Stimulated activated CD4-positive, alpha-beta T cell treated with anti-CD3 and anti-CD28 coated beads, Interleukin-1b, Interleukin-23, amount 100 ng/mL, for 4 hours (primary cell): ENCODE results near the gene DUSP14.
A peak's percentile ranks its signal among the peaks of the same experiment; 100 is the strongest.
"Not testable (repeated sequence)": the region's sequence is repeated elsewhere in the genome, so short reads cannot be mapped to it uniquely, and the experiment has no call there.

Source experiments
- DNase-seq, 2 donors: peaks; one replicate each; pipeline ENCODE4 v3.0.0-alpha.2; 2020; ENCODE audit warnings: low read depth in 2 of 2

The DUSP14 gene

GRCh38 chr17:37489197-37490001, at the start of gene DUSP14:
Gene DUSP14, plus strand, starts transcription at chr17:37489891. Its CDS starts 22,382 bp downstream, at chr17:37512273.
- peak; percentile 69 to 76 for DNase-seq

GRCh38 chr17:37440424-37440823, 49.3 kb upstream of the DUSP14 start:
- no peak for DNase-seq

- not testable (repeated sequence) for DNase-seq
These were observed 48.2 kb upstream of the DUSP14 start for GRCh38 chr17:37441369-37442014.

GRCh38 chr17:37446027-37446426, 43.7 kb upstream of the DUSP14 start:
- DNase-seq = no peak

GRCh38 chr17:37447641-37448040, 42.0 kb upstream of the DUSP14 start:
- DNase-seq = no peak

GRCh38 chr17:37450112-37450511, 39.6 kb upstream of the DUSP14 start:
- DNase-seq = no peak

- not testable (repeated sequence) for DNase-seq
These were observed 31.9 kb upstream of the DUSP14 start for GRCh38 chr17:37457801-37458200.

- DNase-seq = no peak
These were observed 30.9 kb upstream of the DUSP14 start for GRCh38 chr17:37458805-37459204.

GRCh38 chr17:37461668-37462067, 28.0 kb upstream of the DUSP14 start:
- DNase-seq = no peak

GRCh38 chr17:37462492-37462891, 27.2 kb upstream of the DUSP14 start:
- DNase-seq = no peak

GRCh38 chr17:37463039-37463438, 26.7 kb upstream of the DUSP14 start:
- no peak for DNase-seq

GRCh38 chr17:37465069-37465616, 24.5 kb upstream of the DUSP14 start:
- no peak for DNase-seq

- DNase-seq = no peak
These were observed 23.2 kb upstream of the DUSP14 start for GRCh38 chr17:37466471-37466870.

- no peak for DNase-seq
These were observed 19.5 kb upstream of the DUSP14 start for GRCh38 chr17:37470181-37470580.

- no peak for DNase-seq
These were observed 13.8 kb upstream of the DUSP14 start for GRCh38 chr17:37475731-37476420.

GRCh38 chr17:37476431-37477120, 13.1 kb upstream of the DUSP14 start:
- no peak for DNase-seq

GRCh38 chr17:37478187-37478586, 11.5 kb upstream of the DUSP14 start:
- no peak for DNase-seq

- no peak for DNase-seq
These were observed 10.7 kb upstream of the DUSP14 start for GRCh38 chr17:37479025-37479424.

GRCh38 chr17:37480427-37480826, 9.3 kb upstream of the DUSP14 start:
- no peak for DNase-seq

GRCh38 chr17:37481001-37481665, 8.6 kb upstream of the DUSP14 start:
- no peak for DNase-seq
